CD14-positive monocyte (primary cell): ENCODE data around the gene MBL2. TPM values are rescaled to one million over a fixed set of nuclear protein-coding genes. Genes with fewer than 3 reads are reported as not detected.

Source experiments
- DNase-seq, 3 donors: peaks; one replicate each; pipeline ENCODE4 v3.0.0-alpha.2; 2011 to 2022
- H2AFZ ChIP-seq: 2 replicates; pipeline ENCODE4 v1.6.0; 2012; ENCODE audit warnings: mild to moderate bottlenecking, low read depth, low read length, inconsistent platforms; ENCODE audit not compliant: insufficient read depth, poor library complexity, severe bottlenecking
- H3K27ac ChIP-seq, 2 donors: 1 replicate in 1 of 2; 2 replicates in 1 of 2; pipeline ENCODE4 v1.5.1; 2012 to 2013; ENCODE audit warnings: low read length in 2 of 2, control low read depth in 1 of 2, inconsistent platforms in 1 of 2, low read depth in 1 of 2, mild to moderate bottlenecking in 1 of 2
- H3K27me3 ChIP-seq, 2 donors: one replicate each; pipeline versions ENCODE4 v1.6.0 to v1.6.1; 2011 to 2013; ENCODE audit warnings: low read length in 2 of 2; ENCODE audit not compliant: control insufficient read depth in 2 of 2, insufficient read depth in 2 of 2
- H3K36me3 ChIP-seq, 2 donors: replicated peaks in 1 of 2; 1 replicate in 1 of 2; 2 replicates in 1 of 2; pipeline versions ENCODE4 v1.5.1 to v1.6.1; 2012 to 2013; ENCODE audit warnings: low read length in 2 of 2, control low read depth in 1 of 2, inconsistent platforms in 1 of 2, mild to moderate bottlenecking in 1 of 2; ENCODE audit not compliant: insufficient read depth in 2 of 2, control insufficient read depth in 1 of 2
- H3K4me1 ChIP-seq, 2 donors: 1 replicate in 1 of 2; 2 replicates in 1 of 2; pipeline versions ENCODE4 v1.5.1 to v1.6.1; 2012 to 2013; ENCODE audit warnings: low read length in 2 of 2, control low read depth in 1 of 2, inconsistent platforms in 1 of 2, mild to moderate bottlenecking in 1 of 2, moderate library complexity in 1 of 2; ENCODE audit not compliant: insufficient read depth in 2 of 2, control insufficient read depth in 1 of 2
- H3K4me2 ChIP-seq: replicated peaks from 2 replicates; pipeline ENCODE3; 2012; ENCODE audit warnings: low read length, moderate library complexity, mild to moderate bottlenecking; ENCODE audit not compliant: poor library complexity, severe bottlenecking; ENCODE audit errors: extremely low read depth
- H3K4me3 ChIP-seq, 3 experiments: fragments of 200-600 bp in 1 of 3; sonication (generic) in 1 of 3; replicated peaks in 1 of 3; 1 replicate in 2 of 3; 2 replicates in 1 of 3; pipeline ENCODE4 v1.5.1; 2011 to 2013; ENCODE audit warnings: low read length in 3 of 3, mild to moderate bottlenecking in 3 of 3, control low read depth in 2 of 3, low read depth in 2 of 3, inconsistent platforms in 1 of 3, moderate library complexity in 1 of 3
- H3K79me2 ChIP-seq: 2 replicates; pipeline ENCODE4 v1.6.0; 2012; ENCODE audit warnings: mild to moderate bottlenecking, control low read depth, inconsistent platforms, low read length, moderate library complexity; ENCODE audit not compliant: insufficient read depth
- H3K9ac ChIP-seq: 2 replicates; pipeline ENCODE4 v1.6.0; 2017; ENCODE audit warnings: low read length, mild to moderate bottlenecking; ENCODE audit not compliant: insufficient read depth, poor library complexity, severe bottlenecking
- H3K9me3 ChIP-seq, 2 donors: replicated peaks in 1 of 2; 1 replicate in 1 of 2; 2 replicates in 1 of 2; pipeline versions ENCODE4 v1.5.1 to v1.6.1; 2012 to 2013; ENCODE audit warnings: low read length in 2 of 2, control low read depth in 1 of 2; ENCODE audit not compliant: control insufficient read depth in 1 of 2, insufficient read depth in 1 of 2
- H4K20me1 ChIP-seq: 2 replicates; pipeline ENCODE4 v1.6.0; 2012; ENCODE audit warnings: mild to moderate bottlenecking, low read length, control low read depth, moderate library complexity; ENCODE audit not compliant: insufficient read depth
- H3K27ac Mint-ChIP-seq, 7 donors: one replicate each; pipeline ENCODE4 v1.8.0; 2020; ENCODE audit warnings: mild to moderate bottlenecking in 7 of 7, mixed read lengths in 7 of 7, moderate library complexity in 6 of 7, inconsistent platforms in 2 of 7
- H3K27me3 Mint-ChIP-seq, 3 donors: one replicate each; pipeline ENCODE4 v1.8.0; 2021 to 2022; ENCODE audit warnings: low read depth in 3 of 3, mild to moderate bottlenecking in 3 of 3, mixed read lengths in 3 of 3, moderate library complexity in 3 of 3, inconsistent platforms in 1 of 3
- H3K36me3 Mint-ChIP-seq, 2 donors: one replicate each; pipeline ENCODE4 v1.8.0; 2020; ENCODE audit warnings: mixed read lengths in 2 of 2, inconsistent platforms in 1 of 2, mild to moderate bottlenecking in 1 of 2
- H3K4me1 Mint-ChIP-seq: one replicate; pipeline ENCODE4 v1.8.0; 2020; ENCODE audit warnings: mild to moderate bottlenecking, mixed read lengths
- H3K4me3 Mint-ChIP-seq, 2 donors: one replicate each; pipeline ENCODE4 v1.8.0; 2020; ENCODE audit warnings: mild to moderate bottlenecking in 2 of 2, mixed read lengths in 2 of 2, moderate library complexity in 1 of 2
- H3K9me3 Mint-ChIP-seq, 7 donors: one replicate each; pipeline ENCODE4 v1.8.0; 2020 to 2022; ENCODE audit warnings: mixed read lengths in 7 of 7, mild to moderate bottlenecking in 6 of 7, moderate library complexity in 6 of 7, inconsistent platforms in 2 of 7
- WGBS: methylation state at CpG from one replicate; pipeline ENCODE4 v1.1.5; 2013; ENCODE audit warnings: missing lambda C conversion rate; ENCODE audit not compliant: insufficient coverage; 5-methylcytosine and 5-hydroxymethylcytosine counted together
- intact Hi-C, 2 donors: fragments of 100-400 bp; cut with micrococcal nuclease; formaldehyde crosslinking; loops; one replicate each; pipeline versions ENCODE4 v1.15.0 to v1.15.1; 2023
- polyA plus RNA-seq, 3 donors: library from polyadenylated mRNA; depleted of rRNA in 1 of 3; unstranded in 2 of 3; stranded (reverse) in 1 of 3; fragments of 300-500 nt in 2 of 3; fragments of >200 nt in 1 of 3; fragmentation: Illumina TruSeq in 2 of 3; gene quantifications; 1 replicate in 2 of 3; 2 replicates in 1 of 3; pipeline ENCODE4 v1.2.3, GENCODE V29; 2012 to 2021
- TF ChIP-seq, protein P1 (sequence below): fragments of 200-600 bp; IDR thresholded peaks from one replicate; pipeline ENCODE4 v1.8.0; 2022; ENCODE audit warnings: antibody characterized with exemption, mild to moderate bottlenecking

The MBL2 gene
- polyA plus RNA-seq, 3 donors = not detected

DNA sequence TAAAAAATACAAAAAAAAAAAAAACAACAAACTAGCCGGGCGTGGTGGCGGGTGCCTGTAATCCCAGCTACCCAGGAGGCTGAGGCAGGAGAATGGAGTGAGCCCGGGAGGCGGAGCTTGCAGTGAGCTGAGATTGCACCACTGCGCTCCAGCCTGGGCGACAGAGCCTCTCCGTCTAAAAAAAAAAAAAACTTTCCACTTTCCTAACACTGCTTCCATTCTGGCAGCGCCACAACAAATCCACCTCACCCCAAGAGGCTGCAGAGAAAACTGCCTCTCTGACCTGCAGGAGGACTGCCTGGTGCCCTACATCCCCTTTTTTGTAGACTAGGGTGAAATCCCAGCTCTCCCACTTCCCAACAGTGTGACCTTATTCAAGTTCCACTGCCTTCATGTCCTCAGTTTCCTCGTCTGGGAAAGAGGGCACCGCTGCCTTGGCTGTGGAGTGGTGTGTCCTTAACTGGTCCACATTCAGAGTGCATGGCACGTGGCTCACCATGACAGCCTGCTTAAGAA lies 2.6 kb upstream of the MBL2 start:
- H3K27ac ChIP-seq = no peak overlapping the region
- no peak overlapping the region for H3K4me2 ChIP-seq
- H2AFZ ChIP-seq = no peak overlapping the region
- no peak overlapping the region for H3K27ac Mint-ChIP-seq
- DNase-seq = no peak
- H3K27me3 Mint-ChIP-seq = peaks cover 0 to 7% (median 3%) of the 10 kb centered on the region in 3 donors
- H4K20me1 ChIP-seq = no peaks in the 10 kb centered on the region
- H3K9ac ChIP-seq = no peak overlapping the region
- H3K36me3 ChIP-seq = no peaks in the 10 kb centered on the region
- H3K36me3 Mint-ChIP-seq = no peaks in the 10 kb centered on the region
- H3K4me1 ChIP-seq = peaks cover 0 to 5% of the 10 kb centered on the region in 2 donors
- H3K79me2 ChIP-seq = no peaks in the 10 kb centered on the region
- TF ChIP-seq, protein P1, sequence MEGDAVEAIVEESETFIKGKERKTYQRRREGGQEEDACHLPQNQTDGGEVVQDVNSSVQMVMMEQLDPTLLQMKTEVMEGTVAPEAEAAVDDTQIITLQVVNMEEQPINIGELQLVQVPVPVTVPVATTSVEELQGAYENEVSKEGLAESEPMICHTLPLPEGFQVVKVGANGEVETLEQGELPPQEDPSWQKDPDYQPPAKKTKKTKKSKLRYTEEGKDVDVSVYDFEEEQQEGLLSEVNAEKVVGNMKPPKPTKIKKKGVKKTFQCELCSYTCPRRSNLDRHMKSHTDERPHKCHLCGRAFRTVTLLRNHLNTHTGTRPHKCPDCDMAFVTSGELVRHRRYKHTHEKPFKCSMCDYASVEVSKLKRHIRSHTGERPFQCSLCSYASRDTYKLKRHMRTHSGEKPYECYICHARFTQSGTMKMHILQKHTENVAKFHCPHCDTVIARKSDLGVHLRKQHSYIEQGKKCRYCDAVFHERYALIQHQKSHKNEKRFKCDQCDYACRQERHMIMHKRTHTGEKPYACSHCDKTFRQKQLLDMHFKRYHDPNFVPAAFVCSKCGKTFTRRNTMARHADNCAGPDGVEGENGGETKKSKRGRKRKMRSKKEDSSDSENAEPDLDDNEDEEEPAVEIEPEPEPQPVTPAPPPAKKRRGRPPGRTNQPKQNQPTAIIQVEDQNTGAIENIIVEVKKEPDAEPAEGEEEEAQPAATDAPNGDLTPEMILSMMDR = no peak
- intact Hi-C loops = loop anchor here (5.0 kb wide), 2 partner anchors 33 to 133 kb away; no protein-coding TSS in a partner anchor
- no peak overlapping the region for H3K4me3 Mint-ChIP-seq
- H3K9me3 ChIP-seq = no peaks in the 10 kb centered on the region
- H3K27me3 ChIP-seq = no peaks in the 10 kb centered on the region
- H3K4me3 ChIP-seq = no peak overlapping the region
- no peaks in the 10 kb centered on the region for H3K4me1 Mint-ChIP-seq
- H3K9me3 Mint-ChIP-seq = peaks cover 0 to 1% (median 0%) of the 10 kb centered on the region in 7 donors
- WGBS = 92% methylated on average over 4 of the region's 12 CpGs

DNA sequence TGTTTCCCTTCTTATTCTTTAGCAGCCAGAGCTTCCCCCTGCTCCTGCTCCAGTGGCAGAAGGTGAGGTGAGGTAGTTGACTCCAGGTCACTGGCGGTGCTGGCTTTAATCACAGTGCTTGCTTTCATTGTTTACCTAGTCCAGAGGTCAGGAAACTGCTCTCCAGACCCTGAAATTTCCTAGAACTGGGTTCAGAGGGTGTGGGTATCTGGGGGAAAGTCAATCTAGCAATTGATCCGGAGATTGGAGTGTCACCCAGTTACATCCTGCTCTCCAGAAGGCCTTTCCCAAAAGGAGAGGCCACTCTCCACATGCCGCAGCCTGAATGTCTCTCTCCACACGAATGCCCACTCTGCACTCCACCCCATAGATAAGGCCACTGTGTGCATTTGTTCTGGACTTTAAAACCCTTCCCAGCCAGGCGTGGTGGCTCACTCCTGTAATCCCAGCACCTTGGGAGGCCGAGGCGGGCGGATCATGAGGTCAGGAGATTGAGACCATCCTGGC lies 2.1 kb upstream of the MBL2 start:
- Histone ChIP-seq H3K27ac (no peak overlapping the region), H3K36me3 (no peaks in the 10 kb centered on the region), H3K9ac (no peak overlapping the region), H3K9me3 (no peaks in the 10 kb centered on the region), H3K79me2 (no peaks in the 10 kb centered on the region), H2AFZ (no peak overlapping the region), H3K4me3 (no peak overlapping the region), H3K4me1 (peaks cover 0 to 5% of the 10 kb centered on the region in 2 donors), H3K4me2 (no peak overlapping the region), H4K20me1 (no peaks in the 10 kb centered on the region), H3K27me3 (no peaks in the 10 kb centered on the region)
- Mint-ChIP-seq H3K27ac (no peak overlapping the region), H3K4me1 (no peaks in the 10 kb centered on the region), H3K36me3 (no peaks in the 10 kb centered on the region), H3K4me3 (no peak overlapping the region), H3K27me3 (peaks cover 0 to 7% (median 3%) of the 10 kb centered on the region in 3 donors), H3K9me3 (peaks cover 0 to 1% (median 0%) of the 10 kb centered on the region in 7 donors)
- no peak for DNase-seq
- TF ChIP-seq, protein P1 = no peak
- intact Hi-C loops = loop anchor here (5.0 kb wide), 2 partner anchors 32 to 132 kb away; no protein-coding TSS in a partner anchor
- 100% methylated on average over 3 of the region's 8 CpGs for WGBS
